Endothelial cell of umbilical vein (primary cell): ENCODE data around the gene RADIL. TPM values are rescaled to one million over a fixed set of nuclear protein-coding genes. Genes with fewer than 3 reads are reported as not detected.

Experiments used
- BruUV-seq: library from RNA; stranded (reverse); fragments of 400-500 nt; replicated peaks from 2 replicates; lab custom pipeline; 2021; lab: Mats Ljungman, UMichigan
- CTCF ChIA-PET: fragments of 300-600, 350-600 bp; sonication (Branson Sonifier 250); formaldehyde crosslinking; loops from one replicate; lab custom pipeline; 2021; ENCODE audit warnings: antibody characterized with exemption, inconsistent platforms; lab: Charles Lee
- POLR2A ChIA-PET: fragments of 300-600, 350-600 bp; sonication (Branson Sonifier 250); formaldehyde crosslinking; loops from one replicate; lab custom pipeline; 2021; ENCODE audit warnings: antibody characterized with exemption, inconsistent platforms; lab: Charles Lee
- DNase-seq: peaks from one replicate; pipeline ENCODE4 v3.0.0-alpha.2; 2011; ENCODE audit warnings: low read depth, low spot score
- FAIRE-seq: peaks from 2 replicates; lab custom pipeline; 2011; peaks lifted over from hg19 to GRCh38; lab: Jason Lieb, UNC
- H2AFZ ChIP-seq: 2 replicates; pipeline ENCODE4 v1.6.0; 2012; ENCODE audit warnings: low read depth, low read length, control low read depth, inconsistent platforms
- H3K27ac ChIP-seq: 2 replicates; pipeline ENCODE4 v1.5.1; 2011; ENCODE audit warnings: low read depth, mild to moderate bottlenecking, control low read depth, low read length, moderate library complexity; ENCODE audit not compliant: insufficient read depth
- H3K27me3 ChIP-seq, 2 experiments: 2 replicates each; pipeline versions ENCODE4 v1.6.0 to v1.6.1; 2011; ENCODE audit warnings: low read length in 2 of 2, mixed read lengths in 1 of 2; ENCODE audit not compliant: control insufficient read depth in 2 of 2, insufficient read depth in 2 of 2
- H3K36me3 ChIP-seq, 2 experiments: 2 replicates in 1 of 2; 3 replicates in 1 of 2; pipeline ENCODE4 v1.5.1; 2011; ENCODE audit warnings: low read length in 2 of 2, mild to moderate bottlenecking in 1 of 2, moderate library complexity in 1 of 2; ENCODE audit not compliant: control insufficient read depth in 2 of 2, insufficient read depth in 2 of 2; ENCODE audit errors: extremely low read depth in 1 of 2
- H3K4me1 ChIP-seq: 3 replicates; pipeline ENCODE4 v1.5.1; 2011; ENCODE audit warnings: mild to moderate bottlenecking, low read length; ENCODE audit not compliant: control insufficient read depth, insufficient read depth; ENCODE audit errors: extremely low read depth
- H3K4me2 ChIP-seq: 2 replicates; pipeline ENCODE4 v1.6.1; 2011; ENCODE audit warnings: low read length, control low read depth, mixed read lengths; ENCODE audit not compliant: insufficient read depth
- H3K4me3 ChIP-seq, 3 experiments: fragments of 200-600 bp in 1 of 3; sonication (generic), shearing (Covaris generic) in 1 of 3; replicated peaks in 1 of 3; 2 replicates each; pipeline ENCODE4 v1.5.1; 2011 to 2016; ENCODE audit warnings: control low read depth in 3 of 3, low read length in 3 of 3, mild to moderate bottlenecking in 2 of 3, inconsistent platforms in 1 of 3, low read depth in 1 of 3, moderate library complexity in 1 of 3; ENCODE audit not compliant: insufficient read depth in 1 of 3
- H3K79me2 ChIP-seq: 2 replicates; pipeline ENCODE4 v1.6.0; 2012; ENCODE audit warnings: low read length, inconsistent platforms; ENCODE audit not compliant: control insufficient read depth, insufficient read depth
- H3K9ac ChIP-seq: replicated peaks from 2 replicates; pipeline ENCODE3; 2011; ENCODE audit warnings: low read length, control low read depth; ENCODE audit not compliant: insufficient read depth; ENCODE audit errors: extremely low read depth
- H3K9me1 ChIP-seq: replicated peaks from 3 replicates; pipeline ENCODE4 v1.6.0; 2011; ENCODE audit warnings: mild to moderate bottlenecking, low read length; ENCODE audit not compliant: control insufficient read depth, insufficient read depth; ENCODE audit errors: extremely low read depth
- H3K9me3 ChIP-seq: replicated peaks from 2 replicates; pipeline ENCODE4 v1.5.1; 2012; ENCODE audit warnings: low read length, inconsistent platforms; ENCODE audit not compliant: control insufficient read depth, insufficient read depth
- H4K20me1 ChIP-seq: replicated peaks from 2 replicates; pipeline ENCODE3; 2011; ENCODE audit warnings: mild to moderate bottlenecking, low read length; ENCODE audit not compliant: control insufficient read depth, insufficient read depth; ENCODE audit errors: extremely low read depth
- EZH2 ChIP-seq: IDR thresholded peaks from 2 replicates; pipeline ENCODE4 v1.6.1; 2012; ENCODE audit warnings: borderline replicate concordance, low read depth, mild to moderate bottlenecking, moderate library complexity, low read length, inconsistent platforms; ENCODE audit not compliant: severe bottlenecking
- FOS ChIP-seq: IDR thresholded peaks from 2 replicates; pipeline ENCODE4 v1.6.1; 2011; ENCODE audit warnings: mild to moderate bottlenecking, low read length, moderate library complexity, borderline replicate concordance; ENCODE audit not compliant: insufficient read depth
- GATA2 ChIP-seq: IDR thresholded peaks from 2 replicates; pipeline ENCODE4 v1.7.0; 2011; ENCODE audit warnings: low read depth, mild to moderate bottlenecking, moderate library complexity, mixed read lengths, low read length; ENCODE audit not compliant: insufficient read length, insufficient read depth
- JUN ChIP-seq: IDR thresholded peaks from 2 replicates; pipeline ENCODE4 v1.6.1; 2011; ENCODE audit warnings: borderline replicate concordance, low read depth; ENCODE audit not compliant: insufficient read length, insufficient read depth
- MYC ChIP-seq: IDR thresholded peaks from one replicate; pipeline ENCODE4 v1.6.1; 2011; ENCODE audit warnings: mild to moderate bottlenecking, low read depth, low read length
- POLR2A ChIP-seq: IDR thresholded peaks from 2 replicates; pipeline ENCODE4 v1.6.1; 2012; ENCODE audit warnings: low read depth, mild to moderate bottlenecking, control low read depth, low read length
- POLR2AphosphoS5 ChIP-seq: IDR thresholded peaks from 2 replicates; pipeline ENCODE4 v1.6.1; 2012; ENCODE audit warnings: low read depth, mild to moderate bottlenecking, control low read depth, low read length, moderate library complexity; ENCODE audit not compliant: insufficient read depth
- dilution Hi-C: fragments of 300-500 bp; cut with MboI; formaldehyde crosslinking; loops from one replicate; pipeline ENCODE4 v1.15.0; 2019; ENCODE audit warnings: low sequenced_read_pairs; ENCODE audit not compliant: extremely low pct_ligation_motif_present
- intact Hi-C: fragments of 100-400 bp; cut with micrococcal nuclease; formaldehyde crosslinking; loops from one replicate; pipeline ENCODE4 v1.10.0; 2022
- polyA plus RNA-seq, 4 experiments: library from polyadenylated mRNA; depleted of rRNA in 3 of 4; stranded (reverse) in 3 of 4; unstranded in 1 of 4; fragments of >200 nt; gene quantifications; 2 replicates each; pipeline versions ENCODE4 v1.2.1 to v1.2.3, GENCODE V29; 2011 to 2012; ENCODE audit warnings: missing spikeins in 1 of 4
- total RNA-seq: library from RNA; stranded (reverse); gene quantifications from 2 replicates; pipeline ENCODE4 v1.2.3, GENCODE V29; 2021
- TF ChIP-seq, protein P1 (sequence below): IDR thresholded peaks from 2 replicates; pipeline ENCODE4 v1.6.1; 2011; ENCODE audit not compliant: insufficient read depth, insufficient read length

The RADIL gene
- total and polyA plus RNA-seq, 2 donors (not counting 3 experiments of a cell fraction or from before 2014, with no cell fraction given): 1.2 to 2.5 TPM

DNA sequence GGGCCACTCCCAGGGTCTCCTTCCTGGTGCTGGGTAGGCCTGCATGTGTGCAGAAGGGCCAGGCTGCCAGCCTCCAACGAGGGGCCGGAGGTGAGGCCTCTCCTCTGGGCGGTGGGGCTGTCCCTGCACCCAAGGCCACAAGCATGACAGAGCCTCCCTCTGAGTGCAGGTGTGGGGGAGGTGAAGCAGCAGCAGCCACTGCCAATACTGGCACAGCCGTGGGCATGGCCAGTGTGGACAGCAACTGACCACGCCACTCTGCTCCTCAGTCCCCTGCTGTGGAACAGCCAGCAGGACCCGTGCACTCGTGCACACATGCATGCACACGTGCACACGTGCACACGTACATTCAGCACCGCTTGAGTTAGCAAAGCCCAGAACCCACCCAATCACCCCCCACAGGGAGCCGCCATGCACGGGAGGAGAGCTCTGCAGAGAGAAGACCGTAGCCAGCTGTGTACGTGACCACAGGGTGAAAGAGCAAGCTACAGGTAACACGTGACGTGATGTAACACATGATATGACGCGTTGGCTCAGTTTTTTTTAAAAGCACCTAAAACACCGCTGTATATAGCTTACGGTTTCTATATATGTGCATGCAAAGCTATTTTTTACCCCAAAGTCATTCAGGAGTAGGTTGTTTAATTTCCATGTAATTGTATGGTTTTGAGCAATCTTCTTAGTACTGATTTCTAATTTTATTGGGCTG, 44.7 kb downstream of the RADIL start:
- intact Hi-C loops: no loop called here
- no peak overlapping the region for H3K9ac ChIP-seq
- ChIA-PET POLR2A (no interaction called here), CTCF (no interaction called here)
- no peak overlapping the region for H3K4me2 ChIP-seq
- H4K20me1 ChIP-seq: no peaks in the 10 kb centered on the region
- no peaks in the 10 kb centered on the region for H3K27me3 ChIP-seq
- dilution Hi-C loops: no loop called here
- H3K27ac ChIP-seq: no peak overlapping the region
- H3K36me3 ChIP-seq: no peaks in the 10 kb centered on the region
- no peak overlapping the region for H3K4me3 ChIP-seq
- TF ChIP-seq POLR2A (no peak), EZH2 (no peak), MYC (no peak), FOS (no peak), POLR2AphosphoS5 (no peak), JUN (no peak), GATA2 (no peak)
- TF ChIP-seq, protein P1, sequence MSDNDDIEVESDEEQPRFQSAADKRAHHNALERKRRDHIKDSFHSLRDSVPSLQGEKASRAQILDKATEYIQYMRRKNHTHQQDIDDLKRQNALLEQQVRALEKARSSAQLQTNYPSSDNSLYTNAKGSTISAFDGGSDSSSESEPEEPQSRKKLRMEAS: no peak
- no peaks in the 10 kb centered on the region for H3K9me3 ChIP-seq
- no peaks in the 10 kb centered on the region for H3K9me1 ChIP-seq
- H3K79me2 ChIP-seq: no peaks in the 10 kb centered on the region
- no peak overlapping the region for H2AFZ ChIP-seq
- FAIRE-seq (no peak), DNase-seq (no peak)
- BruUV-seq: no TSS peak
- no peaks in the 10 kb centered on the region for H3K4me1 ChIP-seq
